Measurements from ENCODE around the gene DUS1L.

Gene DUS1L

DNA sequence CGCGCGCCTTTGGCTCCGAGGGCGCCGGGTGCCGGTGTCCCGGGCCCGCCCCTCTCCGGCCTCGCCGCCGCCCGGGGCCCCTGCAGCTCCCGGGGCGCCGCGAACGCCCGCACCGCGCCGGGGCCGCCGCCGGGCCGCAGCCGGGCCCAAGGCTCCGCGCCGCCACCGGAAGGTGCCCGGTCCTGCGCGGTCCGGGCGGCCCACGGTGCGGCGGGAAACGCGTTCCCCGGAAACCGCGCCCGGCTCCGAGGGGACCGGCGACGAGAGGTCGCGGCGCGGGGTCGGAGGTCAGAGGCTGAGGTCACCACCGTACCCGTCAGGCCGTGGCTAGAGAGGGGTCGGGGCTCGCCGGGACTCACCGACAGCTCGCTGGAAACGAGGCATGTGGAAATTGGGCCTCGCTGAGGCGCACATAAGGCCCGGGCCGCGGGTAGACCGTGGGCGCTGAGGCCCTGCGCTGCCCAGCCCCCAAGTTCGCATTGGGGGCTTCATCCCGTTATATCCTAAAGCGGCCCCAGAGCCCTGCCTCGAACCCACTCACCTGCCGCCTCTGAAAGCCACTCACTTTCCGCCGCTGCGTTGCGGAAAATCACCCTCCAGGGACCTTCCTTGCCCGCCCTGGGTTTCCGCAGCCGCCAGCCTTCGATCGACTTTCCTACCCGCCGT lies at the start of gene DUS1L:
DUS1L (minus strand) TSS at position 167 of the 666 bp plus-strand sequence. CDS start 745 bp downstream, outside the sequence.
- in situ Hi-C loops (cut with MboI; ENCODE audit: low pct_unique_long_range_greater_than_20kb, low sequenced_read_pairs) = no loop called here
- DNase-seq = peak; percentile 45

DNA sequence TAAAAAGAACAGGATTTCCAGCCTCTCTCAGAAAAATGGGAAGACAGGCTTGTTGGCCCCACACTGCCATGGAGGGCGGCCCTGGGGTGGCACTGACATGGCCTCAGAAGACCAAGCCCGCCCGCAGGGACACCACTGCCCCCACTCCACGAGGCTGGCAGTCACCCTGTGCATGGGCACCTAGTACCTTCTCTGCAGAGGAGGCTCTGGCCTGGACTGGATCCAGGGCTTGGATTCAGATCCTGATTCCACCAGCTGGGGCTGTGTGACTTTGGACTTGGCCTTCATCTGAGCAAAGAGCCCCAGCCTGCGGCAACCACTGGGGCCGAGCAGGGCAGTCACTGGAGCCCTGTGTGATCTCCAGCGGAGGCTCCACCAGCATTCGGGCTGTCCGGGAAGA lies 49.3 kb upstream of the DUS1L start:
- no peak for DNase-seq
- in situ Hi-C loops (cut with MboI; ENCODE audit: low pct_unique_long_range_greater_than_20kb, low sequenced_read_pairs) = no loop called here

DNA sequence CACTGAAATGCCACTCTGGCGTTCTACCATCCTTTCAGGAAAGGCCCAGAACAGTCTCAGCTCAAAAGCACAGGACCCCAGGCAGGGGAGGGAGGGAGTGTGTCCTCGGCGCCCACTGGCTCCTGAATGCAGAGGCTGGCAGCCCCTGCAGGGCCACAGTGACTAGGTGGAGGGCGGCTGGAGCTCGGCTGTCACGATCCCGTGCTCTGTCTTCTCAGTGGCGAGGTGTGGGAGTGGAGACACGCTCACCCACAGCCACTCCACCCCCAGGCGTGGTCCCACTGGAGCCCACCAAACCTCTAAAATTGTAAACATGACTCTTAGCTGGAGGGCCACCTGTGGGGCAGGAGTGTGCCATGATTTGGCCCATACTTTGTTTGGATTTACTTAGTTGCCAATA lies 48.8 kb upstream of the DUS1L start:
- in situ Hi-C loops (cut with MboI; ENCODE audit: low pct_unique_long_range_greater_than_20kb, low sequenced_read_pairs) = no loop called here
- no peak for DNase-seq

DNA sequence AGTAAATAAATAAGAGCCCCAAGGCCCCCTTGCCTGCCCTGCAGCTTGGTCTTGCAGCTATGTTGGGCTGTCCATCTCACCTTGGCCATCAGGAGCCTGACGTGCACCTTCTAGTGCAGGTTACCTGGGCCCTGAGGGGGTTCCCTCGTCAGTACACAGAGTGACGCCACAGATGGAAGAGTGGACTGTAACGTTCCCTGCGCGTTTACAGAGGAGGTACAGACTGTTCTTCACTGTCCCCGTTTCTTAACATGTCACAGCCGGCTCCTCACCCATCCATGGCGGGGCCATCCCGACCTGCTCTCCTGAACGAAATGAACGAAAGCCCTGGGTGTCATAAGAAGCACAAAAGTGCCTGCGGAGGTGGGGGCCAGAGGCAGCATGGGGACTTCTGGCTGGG lies 48.3 kb upstream of the DUS1L start:
- no peak for DNase-seq
- in situ Hi-C loops (cut with MboI; ENCODE audit: low pct_unique_long_range_greater_than_20kb, low sequenced_read_pairs) = no loop called here

DNA sequence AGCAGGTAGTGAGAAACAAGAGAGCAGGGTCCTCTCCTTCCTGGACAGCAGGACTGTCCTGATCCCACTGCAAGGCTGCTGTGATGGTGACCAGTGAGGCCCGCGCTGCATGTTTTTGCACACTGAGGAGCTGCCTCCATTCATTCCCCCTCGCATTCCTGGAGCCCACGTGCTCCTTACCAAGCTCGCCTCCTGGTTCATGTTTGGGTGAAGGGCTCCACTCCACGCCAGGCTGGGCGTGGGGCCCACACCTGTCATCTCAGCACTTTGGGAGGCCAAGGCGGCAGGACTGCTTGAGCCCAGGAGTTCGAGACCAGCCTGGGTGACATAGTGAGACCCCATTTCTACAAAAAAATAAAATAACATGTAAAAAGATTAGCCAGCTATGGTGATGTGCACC lies 47.8 kb upstream of the DUS1L start:
- in situ Hi-C loops (cut with MboI; ENCODE audit: low pct_unique_long_range_greater_than_20kb, low sequenced_read_pairs) = no loop called here

DNA sequence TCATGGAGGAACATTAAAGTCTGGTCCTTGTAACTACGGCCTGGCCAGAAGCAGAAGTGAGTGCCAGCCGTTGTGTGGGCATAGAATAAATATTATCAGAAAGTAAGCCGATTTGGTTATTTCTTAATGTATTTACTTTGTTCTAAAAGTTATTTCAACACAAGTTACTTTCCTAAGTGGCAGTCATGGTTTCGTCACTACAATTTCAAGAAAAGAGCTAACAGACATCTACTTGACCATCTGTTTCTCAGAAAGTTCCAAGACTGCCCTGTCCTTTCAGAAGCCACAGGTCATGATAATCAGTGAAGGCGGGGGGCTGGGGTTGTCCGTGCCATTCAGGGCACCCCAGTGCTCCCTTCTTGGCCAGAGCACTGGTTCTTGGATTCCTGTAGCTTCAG lies 47.3 kb upstream of the DUS1L start:
- in situ Hi-C loops (cut with MboI; ENCODE audit: low pct_unique_long_range_greater_than_20kb, low sequenced_read_pairs) = no loop called here
- DNase-seq = no peak

More for the DNA sequence above, 47.8 kb upstream of the DUS1L start:
- no peak for DNase-seq

DNA sequence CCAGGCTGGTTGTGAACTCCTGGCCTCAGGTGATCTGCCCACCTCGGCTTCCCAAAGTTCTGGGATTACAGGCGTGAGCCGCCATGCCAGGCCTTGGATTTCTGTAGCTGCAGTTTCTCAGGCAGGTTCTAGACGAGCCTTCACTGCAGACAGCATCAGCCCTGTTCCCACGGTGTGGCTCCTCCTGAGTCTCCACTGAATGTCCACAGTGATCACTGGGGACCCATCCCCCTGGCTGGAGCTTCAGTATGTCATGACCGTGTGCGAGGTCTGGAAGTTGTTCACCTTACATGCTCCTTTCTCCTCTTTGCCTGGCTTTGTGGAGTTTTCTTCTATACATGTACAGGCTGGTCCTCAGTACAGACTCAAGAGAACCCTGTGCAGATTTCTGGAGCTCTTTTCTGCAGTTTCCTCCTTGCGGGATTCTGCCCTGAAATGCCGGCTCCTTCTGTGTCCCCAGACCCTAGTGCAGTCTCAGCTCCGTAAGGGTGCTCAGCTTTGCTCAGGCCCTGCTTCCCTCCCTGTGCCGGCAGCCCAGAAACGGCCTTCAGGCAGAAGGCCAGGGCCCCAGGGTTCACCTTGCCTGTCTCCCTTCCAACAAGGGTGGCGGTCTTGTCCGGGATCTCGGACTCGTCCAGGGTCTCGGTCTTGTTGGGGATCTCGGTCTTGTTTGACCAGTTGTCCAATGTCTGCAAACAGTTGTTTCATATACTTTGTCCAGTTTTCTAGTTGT lies 46.7 kb upstream of the DUS1L start:
- no peak for DNase-seq

DNA sequence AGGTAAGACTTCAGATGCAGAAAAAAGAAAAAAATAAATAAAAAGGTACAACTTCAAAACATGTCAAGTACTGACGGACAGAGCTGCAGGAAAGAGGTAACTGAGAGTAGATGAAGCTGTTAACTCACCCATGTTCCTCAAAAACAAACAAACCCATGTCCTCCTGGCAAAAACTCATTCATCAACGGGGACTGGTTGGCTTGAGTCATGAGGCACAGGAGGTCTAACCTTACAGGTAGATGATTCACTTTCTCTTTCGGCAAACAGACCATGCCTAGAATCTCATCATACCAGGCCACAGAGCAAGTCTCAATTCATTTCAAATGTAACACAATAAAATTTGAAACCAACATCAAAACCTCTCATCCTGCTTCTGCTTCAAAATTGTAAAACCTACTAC lies 44.7 kb upstream of the DUS1L start:
- in situ Hi-C loops (cut with MboI; ENCODE audit: low pct_unique_long_range_greater_than_20kb, low sequenced_read_pairs) = no loop called here
- DNase-seq = no peak

More for the DNA sequence above, 46.7 kb upstream of the DUS1L start:
- in situ Hi-C loops (cut with MboI; ENCODE audit: low pct_unique_long_range_greater_than_20kb, low sequenced_read_pairs) = no loop called here

DNA sequence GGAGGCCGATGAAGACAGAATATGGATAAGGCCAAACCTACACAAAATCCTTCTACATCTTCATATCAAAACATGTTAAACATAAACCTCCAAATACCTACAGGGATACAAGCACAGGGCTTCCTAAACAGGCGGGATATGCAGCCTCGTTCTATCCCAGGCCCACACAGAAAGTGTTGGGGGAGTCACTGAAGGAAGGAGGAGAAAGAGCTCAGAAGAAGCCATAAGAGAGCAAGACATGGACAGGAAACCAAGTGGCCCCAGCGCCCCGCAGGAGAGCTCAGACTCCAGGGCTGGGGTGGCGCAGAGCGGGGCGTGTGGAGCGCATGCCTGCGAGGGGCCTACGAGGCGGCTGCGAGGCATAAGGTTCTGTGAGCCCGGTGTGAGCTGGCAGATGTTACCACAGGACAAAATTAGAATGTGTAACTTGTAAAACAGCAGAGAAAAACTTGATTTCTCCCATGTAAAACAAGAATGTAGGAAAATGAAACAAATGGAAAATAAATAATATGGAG lies 43.4 kb upstream of the DUS1L start:
- DNase-seq = no peak
- in situ Hi-C loops (cut with MboI; ENCODE audit: low pct_unique_long_range_greater_than_20kb, low sequenced_read_pairs) = no loop called here

DNA sequence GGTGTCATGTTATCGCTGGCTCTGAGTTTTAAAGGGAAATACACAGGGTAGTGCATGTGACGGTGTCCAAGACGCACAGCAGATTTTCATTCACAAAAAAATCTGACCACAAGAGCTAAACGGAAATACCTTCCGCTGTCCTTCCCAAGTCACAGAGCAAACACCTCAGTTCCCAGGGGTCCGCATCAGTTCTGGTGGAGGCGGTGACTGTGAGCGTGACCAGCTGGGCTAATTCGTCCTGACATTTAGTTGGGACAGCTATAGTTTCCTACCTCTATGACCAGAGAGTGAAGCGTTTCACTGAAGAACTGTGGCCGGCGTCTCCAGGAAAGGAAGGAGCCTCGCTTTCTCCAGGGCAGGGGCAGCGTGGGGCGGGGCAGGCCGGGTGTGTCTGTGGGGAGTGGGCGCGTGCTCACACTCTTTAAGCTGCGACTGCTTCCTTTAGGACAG lies 42.9 kb upstream of the DUS1L start:
- DNase-seq = no peak
- in situ Hi-C loops (cut with MboI; ENCODE audit: low pct_unique_long_range_greater_than_20kb, low sequenced_read_pairs) = no loop called here

DNA sequence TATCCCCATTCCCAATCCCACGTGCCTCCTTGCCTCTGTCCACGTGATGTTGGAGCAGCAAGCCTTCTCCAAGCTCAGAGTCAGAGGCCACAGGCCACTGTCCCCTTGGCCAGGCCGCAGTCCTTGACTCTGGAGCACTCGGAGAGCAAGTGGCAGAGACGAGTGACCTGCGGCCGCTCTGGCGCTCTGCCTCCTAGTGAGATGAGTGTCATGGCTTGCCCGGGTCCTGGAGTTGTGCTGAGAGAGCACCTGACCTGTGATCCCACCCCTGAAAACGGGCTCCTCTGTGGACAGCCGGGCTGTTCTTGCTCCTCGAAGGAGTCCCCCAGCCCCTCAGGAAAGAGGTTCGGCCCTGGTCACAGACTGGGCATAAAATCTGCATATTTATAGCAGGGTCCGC lies 42.4 kb upstream of the DUS1L start:
- in situ Hi-C loops (cut with MboI; ENCODE audit: low pct_unique_long_range_greater_than_20kb, low sequenced_read_pairs) = no loop called here
- DNase-seq = no peak

DNA sequence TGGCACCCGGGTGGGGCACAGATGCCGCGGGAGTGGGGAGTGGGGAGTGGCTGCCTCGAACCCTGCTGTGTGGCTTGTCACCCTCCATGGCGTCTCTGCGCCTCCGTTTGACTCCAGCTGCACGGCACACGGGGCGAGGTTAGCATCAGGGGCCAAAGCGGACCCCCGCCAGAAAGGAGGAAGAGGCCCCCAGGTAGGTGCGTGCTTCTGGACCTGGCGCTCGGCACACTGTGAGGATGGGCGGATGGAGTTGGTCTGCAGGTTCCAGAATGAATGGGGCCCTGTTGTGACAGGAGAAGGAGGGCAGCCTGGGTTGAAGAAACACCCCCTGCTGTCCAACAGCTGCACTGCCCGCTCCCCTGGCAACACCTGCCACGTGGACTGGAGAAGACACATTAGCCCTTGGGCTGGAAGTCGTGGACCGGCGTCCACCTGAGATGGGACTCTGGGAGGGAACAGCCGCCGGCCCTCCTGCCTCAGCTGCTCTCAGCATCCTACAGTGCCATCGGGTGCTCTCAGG lies 41.8 kb upstream of the DUS1L start:
- peak; percentile 32 for DNase-seq
- in situ Hi-C loops (cut with MboI; ENCODE audit: low pct_unique_long_range_greater_than_20kb, low sequenced_read_pairs) = no loop called here

DNA sequence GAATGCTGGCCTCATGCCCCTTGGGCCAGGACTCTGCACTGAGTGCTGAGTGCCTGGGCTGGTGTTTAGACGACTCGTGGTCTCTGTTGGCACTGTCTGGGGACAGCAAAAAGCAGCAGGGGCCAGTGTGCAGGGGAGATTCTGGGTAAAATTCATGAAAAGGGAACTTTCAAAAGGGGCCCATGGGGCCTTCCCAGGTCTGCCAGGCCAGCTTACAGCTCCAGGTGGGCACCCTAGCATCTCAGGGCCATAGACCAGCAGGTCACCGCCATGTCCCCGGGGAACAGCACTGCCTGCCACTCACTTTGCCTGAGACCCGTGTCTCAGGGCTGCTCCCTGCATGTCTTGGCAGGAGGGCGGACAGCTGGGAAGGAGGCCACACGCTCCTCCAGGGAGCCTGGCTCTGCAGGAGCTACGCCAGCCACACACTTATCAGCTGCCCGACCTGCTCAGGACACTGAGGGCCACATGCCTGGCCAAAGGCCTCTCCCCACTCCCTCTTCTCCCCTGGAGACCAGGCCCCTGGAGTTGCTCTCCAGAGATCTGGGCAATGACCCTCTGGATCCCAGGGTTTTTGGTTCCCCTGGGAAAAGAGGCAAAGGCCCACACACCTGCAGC lies 41.2 kb upstream of the DUS1L start:
- no peak for DNase-seq
- in situ Hi-C loops (cut with MboI; ENCODE audit: low pct_unique_long_range_greater_than_20kb, low sequenced_read_pairs) = no loop called here

DNA sequence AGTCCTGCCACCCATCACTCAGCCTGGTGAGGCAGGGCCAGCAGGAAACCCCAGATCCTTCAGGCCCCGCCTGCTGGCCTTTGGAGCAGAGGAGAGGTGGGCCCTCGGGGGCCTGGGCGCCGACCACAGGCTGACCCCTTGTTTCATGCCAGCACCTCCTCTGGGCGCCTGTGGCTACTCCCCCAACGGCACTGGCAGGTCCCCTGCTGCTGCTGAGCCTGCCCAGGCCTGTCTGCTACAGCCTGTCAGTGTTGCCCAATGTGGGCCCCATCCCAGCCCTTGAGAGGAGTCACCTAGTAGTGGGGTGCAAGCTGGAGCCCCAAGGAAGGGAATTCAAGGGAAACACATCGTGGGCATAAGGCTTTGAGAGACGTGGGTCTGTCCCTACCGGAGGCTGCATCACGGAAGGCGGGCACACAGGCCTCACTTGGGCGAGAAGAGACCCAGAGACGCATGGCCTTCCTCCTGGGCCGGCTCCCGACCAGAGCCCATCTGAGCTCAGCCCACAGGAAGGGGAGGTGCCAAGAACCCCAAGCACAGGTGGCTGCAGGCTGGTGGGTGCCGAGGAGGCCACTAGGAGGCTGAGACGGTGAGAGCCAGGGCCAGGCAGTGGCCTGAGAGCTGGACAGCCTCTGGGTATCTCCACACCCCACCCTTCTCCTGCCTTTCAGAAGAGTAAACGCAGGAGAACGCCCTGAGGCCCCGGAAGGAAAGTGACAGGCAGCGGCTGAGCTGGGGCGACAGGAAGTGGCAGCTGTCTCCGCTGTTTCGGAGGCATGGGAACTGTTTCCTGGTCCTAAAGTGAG lies 40.5 kb upstream of the DUS1L start:
- DNase-seq = peak; percentile 78
- in situ Hi-C loops (cut with MboI; ENCODE audit: low pct_unique_long_range_greater_than_20kb, low sequenced_read_pairs) = no loop called here

DNA sequence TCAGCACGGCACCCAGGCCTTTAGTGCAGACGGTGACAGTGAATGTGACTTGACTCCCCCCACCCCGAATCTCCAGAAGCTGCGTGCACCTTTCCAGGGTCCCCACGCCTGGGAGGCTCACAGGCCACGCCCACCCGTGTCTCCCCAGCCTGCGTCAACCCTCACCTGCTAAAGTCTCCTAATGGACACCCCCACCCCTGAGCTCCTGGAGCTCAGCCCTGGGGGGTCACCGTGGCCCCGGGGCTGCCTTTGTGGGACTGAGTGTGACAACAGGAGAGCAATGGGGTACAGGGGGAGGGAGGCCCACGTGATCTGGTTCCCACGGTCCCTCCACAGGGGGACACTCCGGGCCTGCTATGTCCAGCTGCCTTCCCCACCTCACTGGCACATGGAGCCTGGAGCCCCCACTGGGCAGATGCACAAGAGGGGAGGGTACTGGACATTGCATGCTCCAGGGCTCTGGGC lies 39.8 kb upstream of the DUS1L start:
- DNase-seq = no peak
- in situ Hi-C loops (cut with MboI; ENCODE audit: low pct_unique_long_range_greater_than_20kb, low sequenced_read_pairs) = no loop called here

DNA sequence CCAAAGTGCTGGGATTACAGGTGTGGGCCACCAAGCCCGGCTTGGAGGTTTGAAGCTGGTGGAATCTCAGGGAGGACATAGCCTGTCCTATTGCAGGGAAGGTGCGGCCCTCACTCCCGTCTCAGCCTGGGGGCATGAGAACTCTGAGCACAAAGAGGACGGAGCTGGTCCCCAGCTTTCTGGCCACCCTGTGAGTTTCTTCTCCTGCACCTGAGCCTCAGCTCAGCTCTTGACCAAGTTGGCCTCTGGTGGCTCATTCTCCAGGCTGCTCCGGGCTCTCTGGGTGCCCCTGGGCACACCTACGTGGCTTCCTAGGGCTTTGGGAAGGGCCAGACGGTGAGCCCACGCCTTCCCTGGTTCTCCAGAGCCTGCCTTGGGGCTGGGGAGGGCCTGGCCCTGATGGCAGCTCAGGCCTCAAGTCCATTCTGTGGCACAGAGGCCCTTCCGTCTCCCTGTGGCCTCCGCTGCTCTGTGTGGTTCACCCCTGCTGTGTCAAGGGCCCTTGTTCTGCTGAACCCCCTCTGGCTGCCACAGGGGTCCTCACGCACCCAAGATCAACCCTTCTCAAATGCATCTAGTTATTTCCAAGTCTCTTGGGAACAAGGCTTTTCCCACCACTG lies 39.3 kb upstream of the DUS1L start:
- in situ Hi-C loops (cut with MboI; ENCODE audit: low pct_unique_long_range_greater_than_20kb, low sequenced_read_pairs) = no loop called here

DNA sequence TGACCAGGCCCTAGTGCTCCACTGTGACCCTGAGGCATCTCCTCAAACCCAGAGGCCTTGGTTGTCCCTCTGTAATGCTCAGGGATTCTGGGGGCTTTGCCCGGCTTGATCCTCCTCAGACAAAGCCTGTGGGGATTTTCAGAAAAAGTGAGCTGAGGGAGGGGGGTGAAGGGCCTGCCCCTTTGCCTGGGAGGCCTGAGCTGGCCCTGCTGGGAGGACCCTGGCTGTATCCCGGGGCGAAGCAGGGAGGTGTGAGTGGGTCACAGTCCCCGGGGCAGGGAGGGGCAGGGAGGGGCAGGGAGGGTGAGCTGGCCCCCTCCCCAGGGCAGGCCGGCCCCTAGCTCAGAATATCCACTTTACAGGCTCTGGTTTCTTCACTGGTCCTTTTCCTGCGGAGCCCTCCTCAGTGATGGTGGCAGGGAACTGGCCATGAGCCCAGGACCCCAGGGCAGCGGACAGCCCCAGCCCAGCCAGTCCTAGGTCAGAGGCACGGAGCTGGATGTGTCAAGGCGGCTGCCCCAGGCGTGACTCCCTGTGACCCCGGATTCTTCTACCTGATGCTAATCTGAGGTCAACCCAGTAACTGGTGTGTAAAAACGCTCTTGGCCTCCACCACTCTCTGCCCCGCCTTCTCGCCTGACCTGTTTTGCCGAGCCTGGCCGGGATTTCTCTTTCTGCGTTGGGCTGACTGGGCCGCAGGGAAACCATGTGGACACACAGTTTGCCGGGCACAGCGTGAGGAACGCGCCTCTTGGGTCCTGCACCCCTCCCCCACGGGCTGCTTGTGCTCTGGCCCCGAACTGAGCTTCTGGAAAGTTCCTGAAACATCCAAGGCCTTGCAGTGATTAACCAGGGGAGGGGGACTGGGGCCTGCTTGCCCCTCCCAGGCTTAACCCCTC lies 38.2 kb upstream of the DUS1L start:
- in situ Hi-C loops (cut with MboI; ENCODE audit: low pct_unique_long_range_greater_than_20kb, low sequenced_read_pairs) = no loop called here
- no peak for DNase-seq

More for the DNA sequence above, 39.3 kb upstream of the DUS1L start:
- no peak for DNase-seq
